Caco-2 (cell line): ENCODE measurements around the gene TINAG. TPM values are rescaled to one million over a fixed set of nuclear protein-coding genes. Genes with fewer than 3 reads are reported as not detected.

ENCODE experiments used
- BruUV-seq: library from RNA; stranded (reverse); fragments of 400-500 nt; replicated peaks from 2 replicates; lab custom pipeline; 2021; lab: Mats Ljungman, UMichigan
- CTCF ChIA-PET: fragments of 300-600 bp; sonication (Branson Sonifier 250); formaldehyde crosslinking; loops from one replicate; lab custom pipeline; 2022; ENCODE audit warnings: antibody characterized with exemption; lab: Charles Lee
- POLR2A ChIA-PET: fragments of 300-600 bp; sonication (Branson Sonifier 250); formaldehyde crosslinking; loops from one replicate; lab custom pipeline; 2022; ENCODE audit warnings: antibody characterized with exemption; lab: Charles Lee
- DNase-seq, 2 experiments: peaks; one replicate each; pipeline versions ENCODE4 v3.0.0 to v3.0.0-alpha.2; 2020 to 2022
- H3K27me3 ChIP-seq: replicated peaks from 2 replicates; pipeline ENCODE4 v1.6.0; 2011; ENCODE audit warnings: low read length; ENCODE audit not compliant: control insufficient read depth, insufficient read depth
- H3K36me3 ChIP-seq: 2 replicates; pipeline ENCODE4 v1.5.1; 2011; ENCODE audit warnings: low read length; ENCODE audit not compliant: control insufficient read depth, insufficient read depth
- H3K4me1 ChIP-seq: fragments of 250-450 bp; sonication (Bioruptor Pico); 2 replicates; pipeline ENCODE4 v1.5.1; 2020; ENCODE audit warnings: mild to moderate bottlenecking
- H3K4me3 ChIP-seq: 2 replicates; pipeline ENCODE4 v1.5.1; 2011; ENCODE audit warnings: low read depth, mild to moderate bottlenecking, control low read depth, low read length
- H3K9me3 ChIP-seq: fragments of 250-450 bp; sonication (Bioruptor Pico); 2 replicates; pipeline ENCODE4 v1.5.1; 2020; ENCODE audit warnings: mild to moderate bottlenecking, moderate library complexity
- H3K27ac Mint-ChIP-seq: one replicate; pipeline ENCODE4 v1.8.0; 2022; ENCODE audit warnings: mixed read lengths; ENCODE audit not compliant: unreplicated experiment
- H3K27me3 Mint-ChIP-seq: one replicate; pipeline ENCODE4 v1.8.0; 2022; ENCODE audit warnings: mixed read lengths; ENCODE audit not compliant: insufficient read depth, unreplicated experiment
- H3K36me3 Mint-ChIP-seq: one replicate; pipeline ENCODE4 v1.8.0; 2022; ENCODE audit warnings: mild to moderate bottlenecking, mixed read lengths; ENCODE audit not compliant: insufficient read depth, unreplicated experiment
- H3K4me1 Mint-ChIP-seq: one replicate; pipeline ENCODE4 v1.8.0; 2022; ENCODE audit warnings: low read depth, mixed read lengths; ENCODE audit not compliant: unreplicated experiment
- H3K4me3 Mint-ChIP-seq: one replicate; pipeline ENCODE4 v1.8.0; 2022; ENCODE audit warnings: mild to moderate bottlenecking, moderate library complexity, mixed read lengths; ENCODE audit not compliant: unreplicated experiment
- H3K9me3 Mint-ChIP-seq: one replicate; pipeline ENCODE4 v1.8.0; 2022; ENCODE audit warnings: mixed read lengths; ENCODE audit not compliant: unreplicated experiment
- CTCF ChIP-seq, 2 experiments: fragments of 200-600 bp in 1 of 2; IDR thresholded peaks; 1 replicate in 1 of 2; 2 replicates in 1 of 2; pipeline versions ENCODE4 v1.5.1 to v1.8.0; 2011 to 2022; ENCODE audit warnings: antibody characterized with exemption in 1 of 2, control low read depth in 1 of 2, inconsistent platforms in 1 of 2, low read depth in 1 of 2, low read length in 1 of 2, mild to moderate bottlenecking in 1 of 2, moderate library complexity in 1 of 2; ENCODE audit not compliant: insufficient read depth in 1 of 2, severe bottlenecking in 1 of 2, unreplicated experiment in 1 of 2
- intact Hi-C: fragments of 100-400 bp; cut with micrococcal nuclease; formaldehyde crosslinking; loops from one replicate; pipeline ENCODE4 v1.10.0; 2022; ENCODE audit not compliant: unreplicated experiment
- total RNA-seq: library from RNA; stranded (reverse); gene quantifications from 2 replicates; pipeline ENCODE4 v1.2.3, GENCODE V29; 2022

Gene TINAG
- total RNA-seq, 1 experiment from 2014 or later: not detected

- CTCF ChIA-PET: no interaction called here
- Mint-ChIP-seq H3K36me3 (no peaks in the 10 kb centered on the region), H3K4me3 (no peak overlapping the region), H3K4me1 (no peaks in the 10 kb centered on the region), H3K27me3 (peaks cover 5% of the 10 kb centered on the region), H3K9me3 (peaks cover 13% of the 10 kb centered on the region), H3K27ac (no peak overlapping the region)
- Histone ChIP-seq H3K4me3 (no peak overlapping the region), H3K27me3 (no peaks in the 10 kb centered on the region), H3K9me3 (no peaks in the 10 kb centered on the region), H3K36me3 (no peaks in the 10 kb centered on the region), H3K4me1 (no peaks in the 10 kb centered on the region)
- DNase-seq: no peak
- intact Hi-C loops: no loop called here
- POLR2A ChIA-PET: no interaction called here
- BruUV-seq: no TSS peak
- no peak for TF ChIP-seq CTCF (IDR thresholded peaks at IDR 0.05; ENCODE audit: insufficient read depth in 1 of 2, low read depth in 1 of 2, low read length in 1 of 2, severe bottlenecking in 1 of 2, unreplicated experiment in 1 of 2)
Measured at GRCh38 chr6:54411767-54412166, 103.5 kb downstream of the TINAG start.

DNA sequence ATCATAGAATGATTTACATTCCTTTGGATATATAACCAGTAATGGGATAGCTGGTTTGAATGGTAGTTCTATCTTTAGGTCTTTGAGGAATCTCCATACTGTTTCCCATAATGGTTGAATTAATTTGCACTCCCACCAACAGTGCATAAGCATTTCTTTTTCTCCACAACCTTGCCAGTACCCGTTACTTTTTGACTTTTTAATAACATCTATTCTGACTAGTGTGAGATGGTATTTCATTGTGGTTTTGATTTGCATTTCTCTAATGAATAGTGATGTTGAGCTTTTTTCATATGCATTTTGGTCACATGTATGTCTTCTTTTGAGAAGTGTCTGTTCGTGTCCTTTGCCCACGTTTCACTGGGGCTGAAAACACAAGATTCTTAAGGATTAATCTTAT is 107.3 kb downstream of the TINAG start:
- H3K4me1 ChIP-seq: no peaks in the 10 kb centered on the region
- no peak for TF ChIP-seq CTCF (IDR thresholded peaks at IDR 0.05; ENCODE audit: insufficient read depth in 1 of 2, low read depth in 1 of 2, low read length in 1 of 2, severe bottlenecking in 1 of 2, unreplicated experiment in 1 of 2)
- Mint-ChIP-seq H3K4me1 (no peaks in the 10 kb centered on the region), H3K9me3 (no peaks in the 10 kb centered on the region), H3K36me3 (no peaks in the 10 kb centered on the region), H3K27ac (no peak overlapping the region), H3K27me3 (peaks cover 5% of the 10 kb centered on the region), H3K4me3 (no peak overlapping the region)
- no TSS peak for BruUV-seq
- ChIA-PET CTCF (no interaction called here), POLR2A (no interaction called here)
- intact Hi-C loops: no loop called here
- H3K4me3 ChIP-seq: no peak overlapping the region
- H3K9me3 ChIP-seq: no peaks in the 10 kb centered on the region
- H3K36me3 ChIP-seq: no peaks in the 10 kb centered on the region
- no peak for DNase-seq
- H3K27me3 ChIP-seq: no peaks in the 10 kb centered on the region

DNA sequence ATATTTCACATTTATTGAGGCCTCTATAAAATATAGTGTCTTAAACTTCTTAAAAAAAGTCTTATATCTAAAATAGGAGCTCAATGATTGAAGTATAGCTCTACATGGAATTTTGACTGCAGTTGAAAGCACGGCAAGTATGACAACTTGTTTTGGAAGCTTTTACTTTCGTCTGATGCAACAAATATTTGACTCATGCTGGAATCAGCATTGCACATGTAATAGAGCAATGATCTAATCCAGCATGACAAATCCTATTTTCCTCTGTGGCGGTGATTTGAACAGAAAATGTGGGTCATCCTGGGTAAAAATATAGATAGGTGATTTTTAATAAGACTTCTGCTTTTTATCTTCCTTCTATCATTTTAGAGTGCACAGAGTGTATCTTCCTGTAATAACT is 111.6 kb downstream of the TINAG start:
- intact Hi-C loops: no loop called here
- ChIA-PET POLR2A (no interaction called here), CTCF (interaction anchor here (0.5 kb wide), 1 partner anchor 694 kb away, joined by 3 read pairs; no protein-coding TSS in a partner anchor)
- Histone ChIP-seq H3K36me3 (no peaks in the 10 kb centered on the region), H3K4me1 (no peaks in the 10 kb centered on the region), H3K9me3 (no peaks in the 10 kb centered on the region), H3K27me3 (no peaks in the 10 kb centered on the region), H3K4me3 (no peak overlapping the region)
- no peak for TF ChIP-seq CTCF (IDR thresholded peaks at IDR 0.05; ENCODE audit: insufficient read depth in 1 of 2, low read depth in 1 of 2, low read length in 1 of 2, severe bottlenecking in 1 of 2, unreplicated experiment in 1 of 2)
- no peaks in the 10 kb centered on the region for H3K36me3 Mint-ChIP-seq
- no peak overlapping the region for H3K27ac Mint-ChIP-seq
- BruUV-seq: no TSS peak
- peaks cover 5% of the 10 kb centered on the region for H3K27me3 Mint-ChIP-seq
- no peak overlapping the region for H3K4me3 Mint-ChIP-seq
- H3K9me3 Mint-ChIP-seq: no peaks in the 10 kb centered on the region
- no peak for DNase-seq
- no peaks in the 10 kb centered on the region for H3K4me1 Mint-ChIP-seq
